Measurements from ENCODE around the gene NOP14.
"Not testable (repeated sequence)": the region's sequence is repeated elsewhere in the genome, so short reads cannot be mapped to it uniquely, and the experiment has no call there.

DNA sequence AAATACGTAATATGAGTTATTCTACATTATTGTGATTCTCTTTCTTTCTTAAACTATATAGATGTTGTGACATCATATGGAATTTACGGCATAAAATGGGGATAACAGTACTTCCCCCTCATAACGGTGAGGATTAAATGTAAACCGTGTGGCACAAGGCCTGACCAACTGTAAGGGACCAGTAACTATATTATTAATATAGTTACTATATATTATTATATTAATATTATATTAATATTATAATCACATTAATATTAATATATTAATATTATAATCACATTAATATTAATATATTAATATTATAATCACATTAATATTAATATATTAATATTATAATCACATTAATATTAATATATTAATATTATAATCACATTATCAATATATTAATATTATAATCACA lies 2.8 kb downstream of the NOP14 start:
- TF ChIP-seq, protein P1, sequence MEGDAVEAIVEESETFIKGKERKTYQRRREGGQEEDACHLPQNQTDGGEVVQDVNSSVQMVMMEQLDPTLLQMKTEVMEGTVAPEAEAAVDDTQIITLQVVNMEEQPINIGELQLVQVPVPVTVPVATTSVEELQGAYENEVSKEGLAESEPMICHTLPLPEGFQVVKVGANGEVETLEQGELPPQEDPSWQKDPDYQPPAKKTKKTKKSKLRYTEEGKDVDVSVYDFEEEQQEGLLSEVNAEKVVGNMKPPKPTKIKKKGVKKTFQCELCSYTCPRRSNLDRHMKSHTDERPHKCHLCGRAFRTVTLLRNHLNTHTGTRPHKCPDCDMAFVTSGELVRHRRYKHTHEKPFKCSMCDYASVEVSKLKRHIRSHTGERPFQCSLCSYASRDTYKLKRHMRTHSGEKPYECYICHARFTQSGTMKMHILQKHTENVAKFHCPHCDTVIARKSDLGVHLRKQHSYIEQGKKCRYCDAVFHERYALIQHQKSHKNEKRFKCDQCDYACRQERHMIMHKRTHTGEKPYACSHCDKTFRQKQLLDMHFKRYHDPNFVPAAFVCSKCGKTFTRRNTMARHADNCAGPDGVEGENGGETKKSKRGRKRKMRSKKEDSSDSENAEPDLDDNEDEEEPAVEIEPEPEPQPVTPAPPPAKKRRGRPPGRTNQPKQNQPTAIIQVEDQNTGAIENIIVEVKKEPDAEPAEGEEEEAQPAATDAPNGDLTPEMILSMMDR (IDR thresholded peaks at IDR 0.05): not testable (repeated sequence)
- TF ChIP-seq EP300 (IDR thresholded peaks at IDR 0.05): not testable (repeated sequence)

All from tibial nerve (tissue), 4 donors.